GM19025 (cell line): ENCODE measurements around the gene TGOLN2.
"Not testable (repeated sequence)": the region's sequence is repeated elsewhere in the genome, so short reads cannot be mapped to it uniquely, and the experiment has no call there.

Experiments
- ATAC-seq: cut with Tn5 transposase; IDR thresholded peaks from one replicate; pipeline ENCODE4 v1.9.1; 2021; ENCODE audit warnings: mild to moderate bottlenecking, low read depth, moderate library complexity; ENCODE audit not compliant: unreplicated experiment

Gene TGOLN2

DNA sequence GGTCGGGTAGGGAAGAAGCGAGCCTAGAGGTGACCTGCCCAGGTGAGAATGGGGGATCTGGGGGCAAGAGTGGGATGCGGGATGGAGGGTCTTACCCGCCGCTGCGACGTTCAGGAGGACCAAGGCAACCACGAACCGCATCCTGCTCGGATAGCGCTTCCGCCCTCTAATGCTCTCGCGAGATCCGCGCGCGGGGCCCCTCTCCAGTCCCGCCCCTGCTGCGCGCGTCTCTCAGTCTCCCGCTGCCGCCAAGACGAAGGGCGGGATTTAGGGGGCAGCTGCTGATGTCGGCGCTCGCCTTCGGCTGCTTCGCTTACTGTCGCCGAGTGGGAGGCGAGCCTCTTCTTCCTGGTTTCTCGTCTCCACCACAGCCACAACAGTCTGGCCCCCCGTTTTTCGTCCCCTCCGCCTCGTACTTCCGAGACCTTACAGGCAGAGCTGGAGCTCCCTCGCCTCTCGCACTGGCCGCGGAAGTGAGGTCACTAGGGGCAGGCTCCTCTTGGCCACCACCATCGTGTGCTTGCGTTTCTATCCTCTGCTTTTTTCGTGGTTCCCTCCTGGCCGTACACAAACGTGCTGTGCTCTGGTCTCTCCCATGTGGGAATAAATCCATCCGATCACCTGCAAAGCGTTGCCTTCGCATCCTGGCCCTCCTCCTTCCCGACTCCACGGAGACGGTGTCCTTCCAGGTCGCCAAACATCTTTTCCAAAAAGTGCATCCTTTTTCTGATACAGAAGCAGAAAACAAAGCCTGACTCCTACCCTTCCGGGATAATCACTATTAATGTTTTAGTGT is at the start of gene TGOLN2:
TSS of gene TGOLN2 (minus strand) at position 168 of the 796 bp plus-strand sequence. CDS start at position 141, 27 bp downstream.
- ATAC-seq, result peak; percentile 82

GRCh38 chr2:85377083-85377482 is 49.3 kb upstream of the TGOLN2 start:
- ATAC-seq, result no peak

- no peak for ATAC-seq
These were observed 48.7 kb upstream of the TGOLN2 start for GRCh38 chr2:85376291-85377065.

- ATAC-seq, result no peak
These were observed 43.3 kb upstream of the TGOLN2 start for GRCh38 chr2:85371045-85371444.

DNA sequence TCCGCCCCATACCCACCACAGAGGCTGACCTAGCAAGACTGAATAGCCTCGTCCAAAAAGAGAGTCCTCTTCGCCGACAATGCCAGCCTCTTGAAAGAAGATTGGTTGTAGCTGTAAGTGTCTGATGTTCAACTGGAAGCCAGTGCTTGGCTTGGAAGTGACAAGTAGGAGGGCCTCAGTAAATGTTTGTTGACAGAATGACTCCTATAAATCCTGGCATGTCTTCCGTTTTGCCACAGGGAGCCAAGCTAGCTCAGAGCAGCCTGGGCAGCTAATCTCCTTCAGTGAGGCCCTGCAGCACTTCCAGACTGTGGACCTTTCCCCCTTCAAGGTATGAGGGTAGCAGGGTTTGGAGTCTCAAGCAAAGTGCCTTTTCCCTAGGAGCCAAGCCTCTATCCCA is 41.7 kb upstream of the TGOLN2 start:
- ATAC-seq, result no peak

DNA sequence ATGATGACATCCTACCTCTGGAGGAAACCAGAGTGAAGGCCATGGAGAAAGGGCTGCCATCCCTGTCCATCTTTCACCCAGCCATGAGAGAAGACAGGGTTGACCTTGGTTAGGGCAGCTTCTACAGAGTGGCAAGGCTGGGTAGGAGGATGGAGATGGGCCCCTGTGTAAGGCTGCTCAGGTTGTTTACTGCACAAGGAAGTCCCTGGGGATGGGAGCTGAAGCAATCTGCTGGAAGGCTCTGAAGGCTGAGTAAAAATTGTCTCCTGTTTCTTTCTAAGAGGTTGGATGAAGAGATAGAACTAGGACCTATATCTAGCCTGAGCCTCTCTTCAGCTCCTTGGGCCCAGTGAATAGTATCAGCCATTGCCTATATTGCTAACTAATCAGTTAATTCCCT is 41.1 kb upstream of the TGOLN2 start:
- no peak for ATAC-seq

GRCh38 chr2:85367180-85367579 is 39.4 kb upstream of the TGOLN2 start:
- no peak for ATAC-seq

DNA sequence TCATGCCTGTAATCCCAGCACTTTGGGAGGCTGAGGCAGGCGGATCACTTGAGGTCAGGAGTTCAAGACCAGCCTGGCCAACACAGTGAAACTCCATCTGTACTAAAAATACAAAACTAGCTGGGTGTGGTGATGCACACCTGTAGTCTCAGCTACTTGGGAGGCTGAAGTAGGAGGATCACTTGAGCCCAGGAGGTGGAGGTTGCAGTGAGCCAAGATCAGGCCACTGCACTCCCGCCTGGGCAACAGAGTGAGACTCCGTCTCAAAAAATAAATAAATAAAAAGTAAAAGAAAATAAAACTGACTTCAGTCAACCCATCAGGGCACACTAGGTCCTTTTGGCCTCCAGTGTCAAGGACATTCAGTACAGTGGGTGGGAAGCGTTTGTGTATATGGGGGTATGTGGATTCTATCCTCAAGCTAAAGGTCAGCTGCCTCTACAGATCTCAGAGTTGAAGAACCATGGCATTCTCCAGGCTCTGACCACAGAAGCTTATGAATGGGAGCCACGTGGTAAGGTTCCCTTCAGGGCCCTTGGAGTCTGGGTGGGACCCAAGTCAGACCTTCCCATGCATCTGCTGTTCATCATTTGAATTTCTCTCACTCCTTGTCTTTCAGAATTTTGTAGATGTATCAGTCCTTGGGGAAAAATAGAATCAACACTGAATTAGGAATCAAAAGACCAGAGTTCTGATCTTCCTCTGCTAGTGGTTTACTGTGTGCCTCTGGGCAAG is 35.0 kb upstream of the TGOLN2 start:
- ATAC-seq, result not testable (repeated sequence)

GRCh38 chr2:85357736-85358135 is 29.9 kb upstream of the TGOLN2 start:
- ATAC-seq, result no peak

GRCh38 chr2:85356186-85356585 is 28.4 kb upstream of the TGOLN2 start:
- ATAC-seq, result no peak

DNA sequence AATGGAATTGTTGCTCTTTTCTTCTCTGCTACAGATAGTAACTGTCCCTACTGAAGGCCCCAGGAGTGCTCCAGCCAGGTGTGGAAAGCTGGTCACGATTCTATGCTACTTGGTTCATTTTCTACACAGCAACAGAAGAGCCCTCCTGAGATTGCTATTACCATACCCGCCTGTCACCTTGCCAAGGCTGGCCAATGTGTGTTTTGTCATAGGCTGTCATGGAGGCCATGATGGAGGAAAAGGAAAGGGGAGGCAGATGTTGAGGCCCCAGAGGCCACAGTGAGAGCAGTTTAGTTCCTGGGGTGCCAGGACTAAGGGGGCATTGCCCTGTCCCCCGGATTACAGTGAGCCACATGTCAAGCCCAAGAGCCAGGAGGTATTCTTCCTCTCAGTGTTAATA is 27.7 kb upstream of the TGOLN2 start:
- no peak for ATAC-seq

DNA sequence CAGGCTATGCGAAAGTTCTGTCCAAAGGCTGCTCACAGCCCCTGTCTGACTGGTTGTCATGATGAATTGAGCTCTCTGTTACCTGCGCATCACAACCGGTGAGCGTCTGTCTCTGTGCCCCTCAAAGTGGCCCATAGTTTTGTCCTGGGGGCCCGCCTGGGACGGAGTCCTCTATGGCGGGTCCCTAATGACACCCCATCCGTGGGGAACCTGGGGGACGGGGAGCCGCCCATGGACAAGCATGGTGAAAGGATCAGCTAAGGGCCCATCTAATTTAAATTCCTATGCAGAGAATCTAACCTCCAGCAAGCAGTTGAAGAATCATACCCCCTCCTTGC is 27.3 kb upstream of the TGOLN2 start:
- no peak for ATAC-seq

DNA sequence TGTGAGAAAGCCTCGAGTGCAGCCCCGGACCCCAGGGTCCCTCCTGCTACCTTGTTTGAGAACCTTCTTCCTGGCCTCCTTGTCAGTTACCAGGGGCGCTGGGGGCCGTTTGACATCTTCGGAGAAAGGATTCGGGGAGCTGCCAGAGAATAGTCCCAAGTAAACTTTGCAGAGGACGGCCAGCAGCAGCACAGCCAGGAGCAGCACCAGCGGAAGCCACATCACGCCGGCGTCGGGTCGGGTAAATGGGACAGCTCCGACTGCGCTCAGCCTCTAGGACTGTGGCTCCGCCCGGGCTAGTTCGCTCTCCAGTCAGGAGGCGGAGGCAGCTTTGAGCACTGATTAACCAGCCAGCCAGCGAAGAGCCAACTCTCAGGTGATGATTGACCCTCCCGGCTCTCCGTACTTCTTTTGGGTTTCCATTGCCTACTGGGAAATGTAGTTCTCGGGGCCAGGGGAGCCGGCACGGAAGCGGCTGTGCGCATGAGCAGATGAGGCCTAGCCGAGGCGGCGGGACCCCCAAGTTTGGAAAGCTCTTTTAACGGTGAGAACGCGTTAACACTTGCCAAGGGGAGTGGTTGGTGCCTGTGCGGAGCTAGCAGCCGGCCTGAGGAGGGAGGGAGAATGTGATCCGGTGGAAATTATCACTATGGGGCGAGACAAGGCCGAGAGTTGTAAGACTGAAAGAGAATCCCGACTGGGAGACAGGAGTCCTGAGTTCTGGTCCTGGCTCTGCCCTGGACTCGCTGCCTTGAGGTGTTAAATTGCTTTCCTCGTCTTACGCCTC is 26.7 kb upstream of the TGOLN2 start, which contains the start of the genes ELMOD3 and RETSAT:
TSS of gene ELMOD3 (plus strand) at position 484 of the 787 bp plus-strand sequence. CDS start 2,430 bp downstream, outside the sequence.
TSS of gene RETSAT (minus strand) at position 243 of the 787 bp plus-strand sequence. CDS start at position 222, 21 bp downstream.
- peak; percentile 96 for ATAC-seq

DNA sequence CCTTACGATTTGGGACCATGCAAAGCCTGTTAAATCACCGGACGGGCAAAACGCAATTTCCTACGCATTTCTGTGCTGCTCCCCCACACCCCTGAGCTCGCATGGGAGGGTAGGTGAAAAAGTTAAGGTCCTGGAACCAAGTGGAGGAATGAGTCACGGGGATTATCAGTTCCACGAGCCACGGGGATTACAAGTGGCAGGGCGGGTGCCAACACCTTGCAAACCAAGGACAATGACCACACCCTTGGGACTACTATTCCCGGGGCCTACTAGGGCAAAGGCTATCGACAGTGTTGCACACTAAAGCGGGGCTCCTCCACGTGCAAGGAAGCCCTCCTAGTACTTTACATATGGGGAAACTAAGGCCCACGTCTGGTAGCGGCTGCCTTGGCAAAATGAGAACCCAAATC is 26.1 kb upstream of the TGOLN2 start:
- no peak for ATAC-seq

- ATAC-seq, result no peak
These were observed 19.8 kb upstream of the TGOLN2 start for GRCh38 chr2:85347599-85347998.

DNA sequence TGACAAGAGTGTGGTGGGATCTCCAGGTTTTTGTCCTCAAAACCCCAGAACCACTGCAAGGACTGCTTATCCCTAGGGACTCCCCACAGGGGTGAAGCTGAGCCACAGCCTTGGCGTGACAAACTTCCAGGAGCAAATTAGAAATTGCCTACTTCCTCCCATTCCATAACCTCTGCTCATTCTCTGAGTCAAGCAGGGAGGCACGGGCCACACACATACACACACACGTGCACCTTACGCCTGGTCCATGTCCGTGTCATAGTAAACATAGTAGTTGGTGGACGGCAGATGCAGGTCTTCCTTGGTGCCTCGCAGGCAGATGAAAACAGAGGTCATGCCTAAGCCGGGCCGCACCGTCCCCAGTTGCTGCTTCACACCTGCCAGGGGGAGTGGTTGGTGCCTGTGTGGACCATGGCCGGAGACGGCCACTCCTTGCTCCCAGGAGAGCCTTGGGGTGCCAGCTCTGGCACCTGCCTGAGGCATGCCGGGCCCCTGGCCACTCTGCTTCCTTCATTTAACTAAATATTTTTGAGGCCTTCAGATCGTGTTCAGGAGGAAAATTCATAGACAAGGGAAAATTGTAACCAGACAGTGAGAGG is 16.7 kb upstream of the TGOLN2 start:
- ATAC-seq, result no peak

DNA sequence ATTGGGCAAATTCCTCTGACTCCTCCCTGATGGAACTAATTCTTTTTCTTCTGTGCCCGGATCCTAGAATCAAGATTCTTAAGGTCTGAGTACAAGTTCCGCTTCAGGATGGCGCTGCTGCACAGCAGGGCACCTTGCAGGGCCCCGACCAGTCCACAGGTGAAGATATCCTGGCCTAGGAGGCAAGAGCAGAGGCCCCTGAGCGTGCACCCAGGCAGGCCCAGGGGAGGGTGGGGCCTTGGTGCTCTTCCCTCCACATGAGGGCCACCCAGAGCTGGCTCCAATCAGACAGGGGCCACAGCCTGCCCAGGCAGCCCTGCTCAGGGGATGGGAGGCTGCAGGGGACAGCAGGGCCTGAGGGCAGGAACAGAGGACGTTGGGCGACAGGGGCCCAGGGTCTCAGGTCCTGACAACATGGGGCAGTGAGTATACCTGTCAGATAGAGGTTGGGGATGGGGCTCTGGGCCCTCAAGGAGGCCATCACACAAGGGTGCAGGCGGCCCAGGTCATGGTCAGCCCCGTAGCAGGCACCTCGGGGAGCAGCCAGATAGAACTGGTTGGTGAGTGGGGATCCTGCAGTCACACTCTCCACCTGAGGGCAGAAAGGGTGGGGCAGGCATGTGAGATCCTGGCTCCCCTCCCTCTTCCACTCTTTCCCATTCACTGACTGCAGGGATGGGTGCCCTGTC is 15.6 kb upstream of the TGOLN2 start:
- ATAC-seq, result not testable (repeated sequence)

GRCh38 chr2:85342156-85342555 is 14.4 kb upstream of the TGOLN2 start:
- ATAC-seq, result no peak
